ENCODE measurements around the gene ZMYM1.

- TF ChIP-seq POLR2A (IDR thresholded peaks at IDR 0.05) (no peak), POLR2AphosphoS5 (IDR thresholded peaks at IDR 0.05) (no peak), CTCF (IDR thresholded peaks at IDR 0.05) (no peak)
Observed at GRCh38 chr1:35115459-35116383, 36.5 kb downstream of the ZMYM1 start.

Measured in breast epithelium (tissue), 3 donors.